GM13976 (cell line): ENCODE results near the gene ZNF546.
"Not testable (repeated sequence)": the region's sequence is repeated elsewhere in the genome, so short reads cannot be mapped to it uniquely, and the experiment has no call there.

Source experiments
- DNase-seq: peaks from one replicate; pipeline ENCODE4 v3.0.0; 2012; ENCODE audit warnings: low spot score
- in situ Hi-C: fragments of 300-500 bp; cut with MboI; formaldehyde crosslinking; loops from one replicate; pipeline ENCODE4 v1.12.0; 2022; ENCODE audit warnings: low sequenced_read_pairs, mixed read lengths, inconsistent platforms; ENCODE audit not compliant: unreplicated experiment
- TF ChIP-seq, protein P1 (sequence below): IDR thresholded peaks from 2 replicates; pipeline ENCODE4 v1.5.1; 2012; ENCODE audit warnings: borderline replicate concordance, mild to moderate bottlenecking; ENCODE audit not compliant: insufficient read depth; ENCODE audit errors: extremely low read depth, missing control alignments, control extremely low read depth

Gene ZNF546

DNA sequence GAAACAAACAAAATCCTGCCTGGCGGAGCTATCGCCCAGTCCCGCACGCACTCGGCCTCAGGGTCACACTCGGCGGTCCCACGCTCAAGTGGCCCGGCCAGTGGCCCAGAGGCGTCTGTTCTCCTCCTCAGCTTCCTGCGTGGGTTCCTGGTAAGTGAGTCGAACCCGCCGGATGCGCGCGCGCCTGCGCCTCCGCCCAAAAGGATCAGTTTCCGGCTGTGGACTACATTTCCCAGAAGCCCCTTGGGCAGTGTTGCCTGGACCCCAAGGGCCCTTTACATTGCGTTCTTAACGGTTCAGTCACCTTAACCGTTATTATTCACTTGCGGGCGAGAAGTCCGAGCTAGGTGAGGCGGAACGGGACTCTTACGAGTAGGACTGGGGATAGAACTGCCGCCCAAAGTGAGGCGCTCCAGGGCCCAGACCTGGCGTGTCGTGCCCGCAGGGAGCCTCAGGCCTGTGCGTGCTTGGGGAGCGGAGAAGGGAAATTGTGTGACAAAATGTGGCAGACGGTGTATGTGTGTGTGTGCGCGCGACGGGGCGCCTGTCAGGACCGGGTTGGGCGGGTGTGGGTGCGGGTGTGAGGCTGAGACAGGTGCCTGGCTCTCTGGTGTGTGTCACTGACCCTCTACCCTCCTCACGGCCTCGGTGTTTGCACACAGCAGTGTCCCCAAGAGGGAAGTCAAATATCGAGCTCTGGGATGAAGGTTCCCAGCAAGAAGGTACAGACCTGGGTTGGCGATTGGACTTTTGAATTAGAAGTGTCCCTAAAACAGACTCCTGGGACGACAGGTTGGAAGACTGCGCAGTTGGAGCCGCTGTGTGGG, at the start of gene ZNF546:
TSS of gene ZNF546 (plus strand) at position 250 of the 827 bp plus-strand sequence. CDS start 1,267 bp downstream, outside the sequence.
- TF ChIP-seq, protein P1, sequence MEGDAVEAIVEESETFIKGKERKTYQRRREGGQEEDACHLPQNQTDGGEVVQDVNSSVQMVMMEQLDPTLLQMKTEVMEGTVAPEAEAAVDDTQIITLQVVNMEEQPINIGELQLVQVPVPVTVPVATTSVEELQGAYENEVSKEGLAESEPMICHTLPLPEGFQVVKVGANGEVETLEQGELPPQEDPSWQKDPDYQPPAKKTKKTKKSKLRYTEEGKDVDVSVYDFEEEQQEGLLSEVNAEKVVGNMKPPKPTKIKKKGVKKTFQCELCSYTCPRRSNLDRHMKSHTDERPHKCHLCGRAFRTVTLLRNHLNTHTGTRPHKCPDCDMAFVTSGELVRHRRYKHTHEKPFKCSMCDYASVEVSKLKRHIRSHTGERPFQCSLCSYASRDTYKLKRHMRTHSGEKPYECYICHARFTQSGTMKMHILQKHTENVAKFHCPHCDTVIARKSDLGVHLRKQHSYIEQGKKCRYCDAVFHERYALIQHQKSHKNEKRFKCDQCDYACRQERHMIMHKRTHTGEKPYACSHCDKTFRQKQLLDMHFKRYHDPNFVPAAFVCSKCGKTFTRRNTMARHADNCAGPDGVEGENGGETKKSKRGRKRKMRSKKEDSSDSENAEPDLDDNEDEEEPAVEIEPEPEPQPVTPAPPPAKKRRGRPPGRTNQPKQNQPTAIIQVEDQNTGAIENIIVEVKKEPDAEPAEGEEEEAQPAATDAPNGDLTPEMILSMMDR: no peak
- in situ Hi-C loops: no loop called here
- DNase-seq: peak; percentile 95

DNA sequence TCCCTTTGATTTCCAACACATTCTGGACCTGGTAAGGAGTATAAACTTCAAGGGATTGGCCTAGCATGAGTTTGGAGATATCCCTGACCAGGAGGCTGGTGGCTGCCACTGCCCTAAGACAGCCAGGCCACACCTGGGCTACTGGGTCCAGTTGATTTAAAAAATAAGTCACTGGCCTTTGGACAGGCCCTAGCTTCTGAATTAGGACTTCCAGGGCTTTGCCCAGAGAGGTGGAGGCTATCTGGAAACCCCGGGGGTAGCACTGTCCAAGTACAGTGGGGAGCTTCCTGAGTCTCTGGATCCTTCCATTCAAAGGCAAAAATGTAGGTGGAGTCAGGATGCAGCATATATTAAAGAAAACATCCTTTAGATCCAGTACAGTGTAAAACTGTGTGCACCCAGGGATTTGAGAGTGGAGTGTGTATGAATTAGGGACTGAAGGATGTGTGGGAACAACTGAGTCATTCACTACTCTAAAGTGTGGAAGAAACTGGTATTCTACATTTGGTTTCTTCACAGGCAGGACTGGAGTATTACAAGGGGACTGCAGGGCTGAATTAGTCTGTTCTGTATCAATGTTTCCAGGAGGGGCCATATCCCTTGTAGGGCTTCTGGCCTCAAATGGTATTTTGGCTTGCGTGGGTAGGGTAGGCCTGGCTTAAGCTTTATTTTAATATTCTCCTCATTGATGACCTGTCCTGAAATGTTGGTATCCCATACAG, 47.7 kb upstream of the ZNF546 start:
- in situ Hi-C loops: no loop called here
- DNase-seq: no peak
- TF ChIP-seq, protein P1: no peak

GRCh38 chr19:39951065-39951650, 45.7 kb upstream of the ZNF546 start:
- TF ChIP-seq, protein P1: no peak
- in situ Hi-C loops: no loop called here
- no peak for DNase-seq

GRCh38 chr19:39951686-39952085, 45.2 kb upstream of the ZNF546 start:
- no peak for DNase-seq
- in situ Hi-C loops: no loop called here
- TF ChIP-seq, protein P1: no peak

GRCh38 chr19:39953915-39954314, 42.9 kb upstream of the ZNF546 start:
- TF ChIP-seq, protein P1: no peak
- in situ Hi-C loops: no loop called here
- DNase-seq: no peak

- DNase-seq, in situ Hi-C loops: not testable (repeated sequence)
Measured at GRCh38 chr19:39957886-39958285, 39.0 kb upstream of the ZNF546 start.

- in situ Hi-C loops: not testable (repeated sequence)
Measured at GRCh38 chr19:39958942-39959341, 37.9 kb upstream of the ZNF546 start.

DNA sequence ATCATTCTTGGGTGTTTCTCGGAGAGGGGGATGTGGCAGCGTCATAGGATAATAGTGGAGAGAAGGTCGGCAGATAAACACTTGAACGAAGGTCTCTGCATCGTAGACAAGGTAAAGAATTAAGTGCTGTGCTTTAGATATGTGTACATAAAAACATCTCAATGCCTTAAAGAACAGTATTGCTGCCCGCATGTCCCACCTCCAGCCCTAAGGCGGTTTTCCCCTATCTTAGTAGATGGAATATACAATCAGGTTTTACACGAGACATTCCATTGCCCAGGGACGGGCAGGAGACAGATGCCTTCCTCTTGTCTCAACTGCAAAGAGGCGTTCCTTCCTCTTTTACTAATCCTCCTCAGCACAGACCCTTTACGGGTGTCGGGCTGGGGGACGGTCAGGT, 37.5 kb upstream of the ZNF546 start:
- in situ Hi-C loops, DNase-seq: not testable (repeated sequence)

More at GRCh38 chr19:39958942-39959341, 37.9 kb upstream of the ZNF546 start:
- not testable (repeated sequence) for DNase-seq
